Smooth muscle cell of the brain vasculature (primary cell): ENCODE results near the gene GRB10.

Source experiments
- DNase-seq: peaks from one replicate; pipeline ENCODE4 v3.0.0-alpha.2; 2012; ENCODE audit warnings: low read depth, low spot score

Gene GRB10

DNA sequence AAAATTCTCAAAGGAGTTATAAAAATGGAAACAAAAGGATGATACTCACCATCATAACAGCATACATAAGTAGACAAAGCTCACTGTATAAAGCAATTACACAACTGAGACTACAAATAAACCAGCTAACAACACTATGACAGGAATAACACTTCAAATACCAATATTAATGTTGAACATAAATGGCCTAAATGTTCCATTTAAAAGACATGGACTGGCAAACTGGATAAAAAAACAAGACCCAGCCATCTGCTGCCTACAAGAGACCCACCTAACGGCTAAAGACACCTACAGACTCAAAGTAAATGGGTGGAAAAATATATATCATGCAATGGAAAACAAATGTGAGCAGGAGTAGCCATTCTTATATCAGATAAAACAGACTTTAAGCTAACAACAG is 148.3 kb downstream of the GRB10 start:
- no peak for DNase-seq

DNA sequence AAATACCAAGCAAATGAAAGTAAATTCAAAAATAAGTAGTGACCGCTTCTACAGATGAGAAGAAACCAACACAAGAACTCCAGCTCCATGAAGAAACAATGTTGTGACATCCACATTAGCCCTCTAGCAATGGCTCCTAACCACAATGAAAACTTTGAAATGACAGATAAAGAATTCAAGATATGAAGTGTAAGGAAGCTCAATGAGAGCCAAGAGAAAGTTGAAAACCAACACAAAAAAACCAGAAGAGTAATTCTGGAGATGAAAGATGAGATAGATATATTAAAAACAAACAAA is 149.3 kb downstream of the GRB10 start:
- no peak for DNase-seq

DNA sequence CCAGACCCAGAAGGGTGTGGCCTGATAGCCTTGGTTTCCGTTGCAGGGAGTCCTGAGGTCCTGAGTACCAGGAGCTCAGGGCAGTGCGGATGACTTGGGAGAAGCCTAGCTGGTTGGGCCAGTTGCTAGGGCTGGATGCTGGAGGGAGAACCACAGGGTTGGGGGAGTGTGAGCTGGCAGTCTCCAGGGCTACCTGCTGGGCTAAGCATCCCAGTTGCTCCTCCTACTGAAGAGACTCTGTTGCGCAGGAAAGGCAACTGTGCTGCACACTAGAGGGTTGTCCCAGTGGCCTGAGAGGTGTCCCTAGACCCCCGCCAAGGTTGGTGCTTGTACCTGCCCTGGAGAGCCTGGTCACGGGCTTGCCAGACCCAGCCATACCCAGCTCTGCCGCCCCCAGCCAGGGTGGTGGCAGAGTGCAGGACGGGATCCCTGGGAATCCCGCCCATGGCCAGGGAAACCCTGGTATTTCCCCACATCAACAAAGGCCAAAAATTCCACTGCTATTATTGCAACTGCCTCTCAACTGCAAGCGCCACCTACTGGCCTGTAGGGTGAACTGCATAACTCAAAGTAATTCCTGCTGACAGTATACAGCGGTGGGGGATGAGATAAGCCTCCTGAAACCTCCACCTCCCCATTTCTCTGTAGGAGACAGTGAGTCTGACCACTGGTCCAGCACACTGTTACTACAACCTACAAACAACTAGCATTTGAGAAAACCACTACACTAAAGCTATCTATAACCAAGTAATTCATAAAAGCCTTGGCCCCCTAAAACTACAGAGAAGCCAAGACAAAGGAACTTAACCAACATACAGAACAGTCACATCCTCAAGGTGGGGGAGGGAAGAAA is 149.9 kb downstream of the GRB10 start:
- DNase-seq = no peak

DNA sequence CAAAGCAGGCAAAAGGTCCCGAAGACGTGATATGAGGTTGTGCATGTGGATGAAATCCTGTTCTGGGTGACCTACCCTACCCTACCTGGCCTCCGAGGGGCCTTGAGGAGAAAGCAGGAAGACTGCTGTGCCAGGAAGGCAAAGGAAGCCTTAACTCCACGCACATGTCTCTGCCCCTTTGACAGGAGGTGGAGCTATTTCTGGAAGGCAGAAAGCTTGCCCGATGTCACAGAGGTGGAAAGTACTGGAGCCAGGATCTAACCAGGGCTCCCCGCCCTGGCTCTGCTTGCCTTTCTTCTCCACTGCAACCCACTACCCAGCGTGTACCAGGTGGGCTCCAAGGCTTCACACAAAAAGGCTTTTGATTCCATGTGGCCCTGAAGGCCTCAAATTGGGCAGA is 151.1 kb downstream of the GRB10 start:
- DNase-seq = no peak

DNA sequence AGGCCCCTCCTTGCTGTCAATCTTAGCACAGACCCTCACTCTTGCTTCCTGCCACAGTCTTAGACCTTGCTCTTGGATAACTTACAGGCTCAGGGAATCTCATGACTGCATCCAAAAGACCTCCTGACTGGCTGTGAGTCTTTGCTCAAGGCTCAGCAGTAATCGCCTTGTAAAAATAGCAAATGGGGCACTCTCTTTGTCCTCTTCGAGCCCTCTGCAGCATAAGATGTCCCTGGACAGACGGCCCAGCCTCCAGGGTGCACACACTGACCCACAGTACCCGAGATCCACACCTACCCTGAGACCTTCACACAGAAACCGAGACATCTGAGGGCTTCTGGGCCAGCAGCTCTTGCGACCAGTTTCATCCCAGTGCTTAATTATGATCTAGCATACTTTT is 151.6 kb downstream of the GRB10 start:
- DNase-seq = no peak

DNA sequence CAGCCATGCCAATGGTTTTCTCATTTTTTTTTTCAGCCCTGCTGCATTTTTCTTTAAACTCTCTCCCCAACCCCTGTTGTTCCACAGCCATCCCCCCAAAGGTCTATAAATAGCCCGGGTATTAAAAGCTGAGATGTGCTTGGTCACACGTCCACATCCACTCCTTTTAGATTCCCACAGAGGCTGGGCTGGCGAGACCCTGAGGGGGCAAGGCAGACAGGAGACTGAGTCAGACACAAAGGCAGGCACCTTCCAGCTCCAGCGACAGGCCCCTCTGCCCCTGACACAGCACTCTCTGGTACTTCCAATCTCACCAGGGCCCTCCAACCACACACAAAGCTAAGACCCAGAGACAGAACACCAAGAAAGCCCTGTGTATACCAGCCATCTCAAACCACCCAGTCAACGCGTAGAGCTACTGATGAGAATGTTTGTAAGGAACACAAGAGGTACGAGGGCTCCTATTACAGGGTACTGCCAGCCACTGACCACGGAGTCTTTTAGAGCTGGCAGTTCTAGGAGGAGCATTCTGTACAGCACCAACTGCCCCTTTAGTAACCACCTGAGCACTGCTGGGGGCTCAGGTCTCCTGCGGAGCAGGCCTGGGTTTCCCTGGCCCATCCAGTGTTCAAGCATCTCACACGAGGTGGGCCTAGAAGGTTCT is 153.3 kb downstream of the GRB10 start:
- DNase-seq = no peak

DNA sequence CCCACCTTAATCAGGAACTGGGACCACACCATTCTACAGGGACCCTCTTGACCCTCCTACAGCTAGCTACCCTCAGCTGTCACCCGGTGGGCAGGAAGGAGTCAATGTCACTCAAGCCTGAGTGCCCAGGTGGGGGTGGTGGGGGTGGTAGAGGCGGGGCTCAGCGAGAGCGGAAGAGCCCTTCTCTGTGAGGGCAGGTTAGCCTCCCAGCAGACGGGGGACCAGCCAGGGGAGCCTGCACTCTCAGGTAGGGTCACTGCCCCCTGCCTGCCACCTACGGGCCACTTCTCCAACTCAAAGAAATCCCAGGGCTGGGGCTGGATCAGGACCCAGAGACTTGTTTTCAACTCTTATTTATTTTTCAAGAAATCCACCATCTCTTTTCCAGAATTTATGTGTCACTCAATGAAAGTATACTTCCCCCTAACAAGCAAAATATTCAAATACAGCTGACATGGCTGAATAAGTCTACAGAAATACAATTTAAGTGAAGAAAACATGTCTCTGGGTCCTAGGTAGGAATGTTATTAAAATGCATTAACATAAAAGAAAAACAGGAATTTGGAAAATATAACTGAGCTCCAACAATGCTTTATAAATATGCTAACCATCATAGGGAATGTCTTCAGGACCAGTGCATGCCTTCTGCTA is 154.1 kb downstream of the GRB10 start:
- DNase-seq = no peak

DNA sequence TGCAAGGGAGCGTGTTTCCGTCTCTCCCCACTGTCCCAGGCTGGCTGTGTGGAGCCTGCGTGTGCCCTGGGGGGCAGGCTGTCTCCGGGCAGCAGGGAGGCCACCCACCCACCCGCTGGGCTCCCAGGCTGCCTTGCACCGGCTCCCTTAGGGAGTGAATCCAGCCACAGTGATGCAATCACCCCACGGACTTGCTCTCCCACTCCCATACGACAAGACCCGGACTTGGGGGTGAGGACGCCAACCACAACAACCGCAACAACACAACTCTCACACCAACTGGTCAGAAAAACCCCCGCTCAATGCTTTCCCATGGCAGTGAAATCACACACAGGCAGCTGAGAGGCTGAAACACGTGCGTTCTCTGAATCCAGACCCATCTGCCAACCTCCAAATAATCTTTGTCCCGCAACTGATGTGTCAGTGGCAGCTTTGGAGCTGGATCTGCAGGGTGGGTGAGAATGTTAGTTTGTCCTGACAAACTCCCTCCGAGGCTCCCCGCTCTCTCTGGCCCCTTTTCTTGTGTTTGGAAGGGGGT is 154.8 kb downstream of the GRB10 start:
- no peak for DNase-seq

DNA sequence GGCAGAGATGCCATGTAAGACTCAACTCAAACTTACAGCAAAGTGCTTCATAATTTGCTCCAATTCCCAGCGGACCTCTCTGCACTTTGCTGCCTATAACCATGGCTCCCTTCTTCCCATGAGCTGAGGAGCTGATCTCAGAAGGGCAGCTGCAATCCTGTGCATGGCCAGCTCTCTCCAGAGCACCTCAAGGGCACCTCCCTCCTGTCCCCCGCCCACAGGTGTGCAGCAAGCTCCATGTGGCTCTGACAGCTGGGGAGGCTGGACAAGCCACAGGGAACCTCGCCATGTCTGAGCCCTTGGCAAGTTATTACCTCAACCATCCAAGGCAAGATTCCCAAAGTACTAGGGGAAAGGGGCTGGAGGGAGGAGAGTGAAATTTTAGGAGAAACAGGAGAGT is 156.4 kb downstream of the GRB10 start:
- DNase-seq = no peak

DNA sequence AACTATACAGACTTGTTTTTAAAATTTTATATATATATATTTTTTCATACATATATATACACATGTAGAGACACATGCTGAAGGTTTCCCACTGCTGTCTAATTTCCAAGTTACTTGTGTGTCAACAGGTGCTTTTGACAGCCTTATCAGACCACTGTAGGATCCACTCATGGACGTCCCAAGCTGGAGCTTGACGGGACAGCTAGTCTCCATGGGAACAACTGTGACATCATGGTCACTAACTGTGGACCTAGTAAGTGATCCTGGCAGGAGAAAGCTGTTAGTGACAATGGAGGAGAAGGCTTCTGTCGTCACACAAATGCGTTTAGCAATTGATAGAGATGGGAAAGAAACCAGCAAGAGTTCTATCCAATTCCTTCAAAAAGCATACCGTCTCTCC is 157.3 kb downstream of the GRB10 start:
- DNase-seq = no peak

DNA sequence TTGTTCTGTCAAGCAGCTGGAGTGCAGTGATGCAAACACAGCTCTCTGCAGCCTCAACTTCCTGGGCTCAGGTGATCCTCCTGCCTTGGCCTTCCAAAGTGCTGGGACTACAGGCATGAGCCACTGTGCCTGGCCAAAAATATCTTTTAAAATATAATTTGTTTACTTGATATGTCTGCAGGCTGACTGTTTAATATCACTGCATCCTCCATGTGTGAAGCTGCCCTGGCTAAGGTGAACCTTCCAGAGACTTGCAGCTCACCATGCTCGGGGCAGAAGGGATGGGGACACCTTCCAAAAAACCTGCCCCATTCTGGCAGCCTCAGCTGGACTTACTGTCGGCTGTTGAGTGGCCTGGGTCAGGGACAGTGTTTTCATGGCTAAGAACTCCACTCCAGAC is 159.9 kb downstream of the GRB10 start:
- no peak for DNase-seq

DNA sequence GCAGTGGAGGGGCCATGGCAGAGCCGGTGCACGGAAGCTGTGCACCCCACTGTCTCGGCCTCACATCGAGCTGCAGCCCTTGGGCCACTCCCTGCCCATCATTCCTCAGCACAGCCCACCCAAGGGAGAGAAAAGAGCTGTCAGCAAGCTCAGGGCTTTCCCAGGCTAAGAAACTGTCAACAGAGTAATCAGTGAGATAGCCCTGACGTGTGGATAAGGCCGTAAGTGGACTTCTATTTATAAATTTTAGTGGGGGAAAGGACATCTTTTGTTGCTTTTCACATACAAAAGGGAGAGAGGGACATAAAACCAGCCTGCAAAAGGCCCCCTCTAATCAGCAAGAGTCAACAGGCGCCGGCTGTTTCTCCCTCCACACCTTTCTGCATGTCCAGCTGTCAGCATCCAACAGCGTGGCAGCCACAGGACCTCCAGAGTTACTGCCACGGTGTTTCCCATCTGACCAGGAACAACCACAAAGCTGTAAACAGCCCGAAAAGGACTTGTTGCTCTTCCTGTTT is 160.7 kb downstream of the GRB10 start:
- no peak for DNase-seq

DNA sequence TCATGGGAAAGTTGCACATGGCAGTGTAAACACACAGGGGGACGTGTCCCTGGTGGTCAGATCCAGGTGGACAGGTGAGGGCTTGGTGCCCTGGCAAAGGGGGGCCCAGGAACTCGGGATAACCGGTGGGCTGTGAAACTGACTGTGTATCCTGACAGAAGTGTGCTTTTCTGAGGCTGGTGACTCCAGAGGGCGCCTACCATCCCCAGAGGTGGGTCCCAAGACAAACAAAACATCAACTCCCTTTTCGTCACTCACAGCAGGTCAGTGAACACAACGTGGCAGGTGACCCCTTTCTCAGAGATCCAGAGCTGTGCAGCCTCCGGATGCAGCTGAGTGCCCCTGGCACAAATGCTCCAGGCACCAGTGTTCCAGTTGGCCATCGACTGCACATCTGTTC is 161.5 kb downstream of the GRB10 start:
- DNase-seq = no peak

DNA sequence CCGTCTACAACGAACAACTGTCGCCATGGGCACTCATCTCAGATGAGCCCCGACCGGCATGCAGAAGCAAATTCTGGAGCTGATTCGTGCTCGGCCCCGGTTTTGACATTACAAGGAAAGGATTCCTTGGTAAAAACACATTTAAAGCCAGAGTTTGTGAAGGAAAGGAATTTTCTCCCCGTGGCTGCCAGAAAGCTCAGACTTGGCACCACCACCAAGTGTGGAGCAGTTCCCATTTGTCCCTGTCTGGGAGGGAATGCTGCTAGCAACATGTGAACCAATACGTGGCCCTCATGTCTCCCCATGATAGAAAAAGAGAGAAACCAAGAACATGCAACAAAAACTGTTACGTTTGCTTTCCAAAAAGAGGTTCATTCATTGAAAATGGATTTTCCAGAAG is 162.3 kb downstream of the GRB10 start:
- DNase-seq = no peak

DNA sequence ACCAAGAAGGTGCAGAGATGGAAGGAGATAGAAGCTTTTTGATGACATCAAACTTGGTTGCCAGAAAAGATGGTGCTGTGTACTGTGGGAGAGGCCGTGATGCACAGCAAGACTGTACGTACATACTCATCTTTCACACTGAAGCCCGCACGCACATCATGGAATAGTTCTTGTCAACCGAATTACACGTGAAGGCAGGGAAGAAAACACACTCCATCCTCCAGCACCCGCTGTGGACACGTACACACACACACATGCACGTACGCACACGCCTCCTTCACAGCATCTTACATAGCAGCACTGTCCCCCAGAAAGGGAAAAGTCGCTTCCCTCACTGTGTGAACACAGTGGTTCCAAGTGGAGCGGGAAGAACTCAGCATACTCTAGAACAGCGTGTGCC is 163.0 kb downstream of the GRB10 start:
- DNase-seq = no peak

DNA sequence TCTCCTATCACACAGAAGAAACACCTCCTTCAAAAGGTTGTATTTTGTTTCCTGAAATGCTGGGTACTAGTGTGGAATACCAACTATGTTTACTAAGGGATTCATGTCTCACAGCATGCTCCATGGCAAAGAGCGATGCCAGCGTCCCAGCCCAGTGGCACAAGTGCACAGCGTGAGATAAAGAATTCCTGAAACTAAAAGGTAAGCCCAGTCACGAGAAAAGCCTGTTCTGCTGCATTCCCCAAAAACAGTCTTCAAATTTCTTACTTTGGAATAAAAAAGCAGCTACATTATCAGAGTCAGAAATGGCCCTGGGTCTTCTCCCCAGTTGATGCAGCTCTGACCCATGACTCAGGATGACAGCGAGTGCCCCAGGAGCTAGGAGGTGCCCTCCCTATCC is 164.4 kb downstream of the GRB10 start:
- DNase-seq = no peak

DNA sequence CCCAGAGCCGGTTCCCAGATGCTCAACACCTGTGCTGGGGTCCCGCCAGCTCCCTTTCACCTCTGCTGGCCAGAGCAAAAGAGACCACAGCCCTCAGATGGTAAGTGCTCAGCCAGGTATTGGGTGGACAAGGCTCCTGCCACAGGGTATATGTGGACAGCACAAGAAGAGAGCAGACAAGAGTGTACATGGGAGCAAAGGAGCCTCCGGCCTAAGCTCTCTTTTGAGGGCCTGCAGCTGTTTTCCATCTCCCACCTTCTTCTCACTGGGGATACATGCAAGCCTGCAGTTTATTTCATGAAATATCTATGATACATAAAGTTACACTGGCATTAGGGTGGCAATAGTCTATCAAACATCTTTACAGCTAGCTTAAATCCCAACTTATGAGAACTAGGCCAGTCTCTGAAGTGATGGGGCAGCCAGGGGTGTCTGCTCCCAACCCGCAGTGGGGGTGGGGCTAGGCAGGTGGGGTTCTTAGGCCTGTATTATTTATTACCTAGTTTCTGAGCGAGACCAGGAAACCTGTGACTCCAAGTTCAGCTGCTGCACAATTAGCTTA is 167.1 kb downstream of the GRB10 start:
- no peak for DNase-seq

DNA sequence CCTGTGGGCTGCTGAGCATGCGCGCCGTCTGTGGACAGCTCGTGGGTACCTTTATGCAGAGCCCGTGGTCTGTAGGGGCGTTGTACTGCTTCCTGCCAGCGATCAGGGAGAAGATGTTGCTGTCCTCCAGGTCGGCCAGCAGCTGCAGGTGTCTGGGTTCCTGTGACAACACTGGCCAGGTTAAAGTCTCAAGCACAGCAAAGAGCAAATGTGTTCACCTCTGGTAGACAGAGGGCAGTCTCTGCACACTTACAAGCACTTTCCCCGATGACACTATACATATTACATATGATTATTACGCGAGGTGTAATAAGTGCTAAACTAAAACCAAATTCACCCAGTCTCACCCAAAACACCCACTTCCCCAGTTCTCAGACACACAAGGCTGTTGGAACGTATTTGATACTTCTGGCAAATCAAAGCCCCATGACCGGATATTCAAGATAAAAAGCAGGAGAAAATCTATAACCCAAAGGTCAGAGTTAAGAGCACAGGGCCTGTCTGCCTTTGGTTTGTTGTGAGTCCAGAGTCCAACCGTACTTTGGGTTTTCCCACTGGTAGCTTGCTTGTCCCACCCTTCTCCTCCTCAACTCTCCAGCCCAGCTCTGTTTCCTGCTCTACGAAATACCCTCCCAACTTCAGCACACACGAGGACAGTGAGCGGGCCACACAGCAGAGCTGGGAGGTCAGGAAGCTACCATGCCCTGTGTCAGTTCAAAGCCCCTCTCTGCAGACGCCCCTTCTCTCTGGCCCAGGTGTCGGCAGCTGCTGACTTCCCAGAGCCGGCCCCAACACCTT is 167.8 kb downstream of the GRB10 start:
- no peak for DNase-seq

DNA sequence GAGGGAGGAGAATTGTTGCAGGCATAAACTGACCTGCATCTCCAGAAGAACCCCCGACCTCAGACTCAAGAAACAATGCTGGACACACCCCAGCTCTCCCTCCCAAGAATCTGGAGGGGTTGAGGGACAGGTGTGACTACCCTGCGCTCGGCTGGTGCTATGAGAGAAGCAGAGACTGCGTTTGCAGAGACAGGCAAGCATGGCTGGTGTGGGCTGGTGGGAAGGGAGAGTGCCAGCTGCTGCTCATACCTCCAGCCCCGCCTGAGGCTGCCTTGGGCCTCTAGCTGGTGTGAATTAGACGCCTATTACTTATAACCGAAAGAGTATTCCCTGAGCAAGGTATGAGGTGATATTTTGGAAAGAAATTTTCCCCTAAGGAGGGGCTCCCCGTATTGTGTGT is 169.2 kb downstream of the GRB10 start:
- DNase-seq = no peak

DNA sequence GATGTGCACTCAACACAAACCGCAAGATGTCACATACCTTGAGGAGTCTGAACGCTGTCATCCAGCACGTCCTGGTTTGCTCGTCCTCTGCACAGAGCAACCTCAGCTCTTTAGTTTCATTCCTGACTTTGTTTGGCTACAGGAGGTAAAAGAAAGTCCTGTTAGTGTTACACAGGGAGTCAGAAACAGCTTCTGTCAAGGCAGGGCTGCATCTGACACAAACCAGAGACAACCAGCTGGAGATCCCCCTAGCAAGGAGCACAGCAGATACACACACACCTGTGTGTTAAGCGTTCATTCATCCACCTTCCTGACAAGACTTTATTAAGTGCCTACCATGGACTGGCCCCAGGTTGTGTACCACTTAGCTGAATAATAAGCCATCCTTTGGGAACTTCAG is 170.0 kb downstream of the GRB10 start:
- DNase-seq = no peak

DNA sequence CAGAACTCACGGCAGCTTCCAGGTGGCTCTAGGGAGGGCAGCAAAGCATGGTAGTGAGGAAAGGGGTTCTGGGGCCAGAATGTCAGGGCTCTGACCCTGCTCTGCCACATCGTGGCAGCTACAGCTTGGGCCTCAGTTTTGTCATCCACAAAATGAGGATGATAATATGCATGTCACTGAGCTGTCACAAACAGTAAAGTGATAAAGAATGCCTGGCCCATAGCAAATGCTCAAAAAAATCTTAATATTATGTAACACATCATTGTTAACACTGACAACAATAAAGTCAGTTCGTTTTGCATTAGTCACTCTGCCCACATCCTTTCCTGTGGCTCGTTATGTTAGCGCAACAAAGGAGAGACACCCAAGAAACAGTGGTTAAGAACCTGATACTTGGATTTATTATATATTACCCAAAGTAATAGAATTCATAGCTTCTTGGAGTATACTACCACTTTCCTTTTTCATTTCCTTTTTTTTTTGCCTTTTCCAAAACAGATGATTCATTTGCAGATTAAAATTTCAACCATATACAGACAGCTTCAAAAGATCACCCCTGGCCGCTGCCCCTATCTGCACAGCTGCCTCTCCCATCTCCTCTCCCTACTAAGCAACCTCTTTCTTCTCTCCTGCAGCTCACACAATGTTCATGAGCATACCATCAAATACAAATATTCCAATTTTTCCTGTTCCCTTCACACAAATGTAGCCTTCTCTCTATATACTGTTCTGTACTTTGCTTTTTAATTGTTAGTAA is 172.0 kb downstream of the GRB10 start:
- DNase-seq = no peak
